HEK293T (cell line): Measurements from ENCODE around the gene TRIOBP.
"Not testable (repeated sequence)": the region's sequence is repeated elsewhere in the genome, so short reads cannot be mapped to it uniquely, and the experiment has no call there.

Experiments
- CTCF ChIA-PET: fragments of 350-600 bp; formaldehyde crosslinking; extraction: SDS; loops from one replicate; lab custom pipeline; 2021; ENCODE audit warnings: antibody characterized with exemption, inconsistent platforms; lab: Yijun Ruan, JAX
- POLR2A ChIA-PET: fragments of 350-600 bp; formaldehyde crosslinking; extraction: SDS; loops from one replicate; lab custom pipeline; 2020; ENCODE audit warnings: antibody characterized with exemption, inconsistent platforms; lab: Yijun Ruan, JAX
- DNase-seq: peaks from one replicate; pipeline ENCODE4 v3.0.0; 2012; ENCODE audit warnings: mixed read lengths; ENCODE audit errors: extremely low spot score
- ARNT ChIP-seq: fragments of 450-650 bp; IDR thresholded peaks from 2 replicates; pipeline ENCODE4 v1.6.1; 2017; ENCODE audit warnings: mild to moderate bottlenecking
- BHLHE40 ChIP-seq: fragments of 450-650 bp; IDR thresholded peaks from 2 replicates; pipeline ENCODE4 v1.6.1; 2016; ENCODE audit warnings: mild to moderate bottlenecking, moderate library complexity, borderline replicate concordance
- CTBP1 ChIP-seq: fragments of 450-650 bp; IDR thresholded peaks from 2 replicates; pipeline ENCODE4 v1.6.1; 2016; ENCODE audit warnings: borderline replicate concordance
- ELF4 ChIP-seq: fragments of 450-650 bp; IDR thresholded peaks from 2 replicates; pipeline ENCODE4 v1.6.1; 2017; ENCODE audit warnings: antibody characterized with exemption
- FOXA1 ChIP-seq: fragments of 450-650 bp; IDR thresholded peaks from 2 replicates; pipeline ENCODE4 v1.6.1; 2016; ENCODE audit warnings: mild to moderate bottlenecking
- FOXK2 ChIP-seq: fragments of 450-650 bp; IDR thresholded peaks from 2 replicates; pipeline ENCODE4 v1.6.1; 2016; ENCODE audit warnings: mild to moderate bottlenecking
- FOXM1 ChIP-seq: fragments of 450-650 bp; IDR thresholded peaks from 2 replicates; pipeline ENCODE4 v1.6.1; 2017; ENCODE audit warnings: mild to moderate bottlenecking, borderline replicate concordance
- HDGF ChIP-seq: fragments of 450-650 bp; IDR thresholded peaks from 2 replicates; pipeline ENCODE4 v1.6.1; 2017; ENCODE audit warnings: antibody characterized with exemption, borderline replicate concordance
- L3MBTL2 ChIP-seq: fragments of 450-650 bp; conservative IDR thresholded peaks from 2 replicates; pipeline ENCODE4 v1.6.1; 2016; ENCODE audit warnings: mild to moderate bottlenecking
- LEF1 ChIP-seq: fragments of 450-650 bp; IDR thresholded peaks from 2 replicates; pipeline ENCODE4 v1.6.1; 2017; ENCODE audit warnings: mild to moderate bottlenecking, borderline replicate concordance
- NFRKB ChIP-seq: fragments of 450-650 bp; IDR thresholded peaks from 2 replicates; pipeline ENCODE4 v1.6.1; 2016; ENCODE audit warnings: mild to moderate bottlenecking, moderate library complexity
- PKNOX1 ChIP-seq: fragments of 450-650 bp; IDR thresholded peaks from 2 replicates; pipeline ENCODE4 v1.6.1; 2016
- SP1 ChIP-seq: fragments of 450-650 bp; IDR thresholded peaks from 2 replicates; pipeline ENCODE4 v1.6.1; 2017
- SUZ12 ChIP-seq: fragments of 450-650 bp; IDR thresholded peaks from 2 replicates; pipeline ENCODE4 v1.6.1; 2016; ENCODE audit warnings: mild to moderate bottlenecking
- TARDBP ChIP-seq: fragments of 450-650 bp; IDR thresholded peaks from 2 replicates; pipeline ENCODE4 v1.6.1; 2016
- ZNF384 ChIP-seq: fragments of 450-650 bp; IDR thresholded peaks from 2 replicates; pipeline ENCODE4 v1.6.1; 2016

The TRIOBP gene

GRCh38 chr22:37710675-37711074 is 13.8 kb downstream of the TRIOBP start:
- DNase-seq, result no peak
- POLR2A ChIA-PET, result no interaction called here
- TF ChIP-seq ZNF384, result no peak
- no peak for TF ChIP-seq L3MBTL2
- TF ChIP-seq FOXM1, result no peak
- no peak for TF ChIP-seq ELF4
- no peak for TF ChIP-seq FOXA1
- no peak for TF ChIP-seq TARDBP
- no peak for TF ChIP-seq NFRKB
- no peak for TF ChIP-seq BHLHE40
- no peak for TF ChIP-seq SUZ12
- no peak for TF ChIP-seq LEF1
- TF ChIP-seq CTBP1, result no peak
- TF ChIP-seq PKNOX1, result no peak
- TF ChIP-seq HDGF, result no peak
- TF ChIP-seq ARNT, result no peak
- no peak for TF ChIP-seq SP1
- CTCF ChIA-PET, result no interaction called here

GRCh38 chr22:37711490-37711889 is 14.6 kb downstream of the TRIOBP start:
- no peak for DNase-seq
- POLR2A ChIA-PET, result no interaction called here

GRCh38 chr22:37713761-37714160 is 16.9 kb downstream of the TRIOBP start:
- ChIA-PET POLR2A (interaction anchor here (1.8 kb wide), 1 partner anchor 56 kb away, joined by 5 read pairs; the partner anchor contains the start of gene PDXP), CTCF (interaction anchor here (1.1 kb wide), 1 partner anchor 18 kb away, joined by 3 read pairs; no protein-coding TSS in a partner anchor)
- no peak for TF ChIP-seq NFRKB
- no peak for TF ChIP-seq FOXK2
- DNase-seq, result no peak

More at GRCh38 chr22:37711490-37711889, 14.6 kb downstream of the TRIOBP start:
- CTCF ChIA-PET, result interaction anchor here (1.0 kb wide), 1 partner anchor 68 kb away, joined by 3 read pairs; no protein-coding TSS in a partner anchor
- TF ChIP-seq TARDBP (no peak), ELF4 (no peak), ARNT (no peak)

GRCh38 chr22:37714634-37715033 is 17.8 kb downstream of the TRIOBP start:
- ChIA-PET POLR2A (interaction anchor here (0.6 kb wide), 1 partner anchor 61 kb away, joined by 3 read pairs; no protein-coding TSS in a partner anchor), CTCF (no interaction called here)
- no peak for TF ChIP-seq ARNT
- TF ChIP-seq LEF1, result no peak
- TF ChIP-seq FOXM1, result no peak
- no peak for TF ChIP-seq FOXA1
- TF ChIP-seq HDGF, result no peak
- no peak for TF ChIP-seq SUZ12
- no peak for TF ChIP-seq SP1
- DNase-seq, result no peak

- ChIA-PET POLR2A (no interaction called here), CTCF (no interaction called here)
- no peak for TF ChIP-seq L3MBTL2
- TF ChIP-seq NFRKB, result no peak
- TF ChIP-seq ARNT, result no peak
- TF ChIP-seq BHLHE40, result no peak
- no peak for TF ChIP-seq FOXA1
- TF ChIP-seq TARDBP, result no peak
- TF ChIP-seq HDGF, result no peak
- no peak for DNase-seq
Measured at GRCh38 chr22:37715760-37716159, 18.9 kb downstream of the TRIOBP start.

- ChIA-PET POLR2A (interaction anchor here (1.2 kb wide), 1 partner anchor 88 kb away, joined by 3 read pairs; a partner anchor contains a TSS), CTCF (no interaction called here)
- DNase-seq, result no peak
- TF ChIP-seq BHLHE40, result no peak
- no peak for TF ChIP-seq SUZ12
- no peak for TF ChIP-seq L3MBTL2
- no peak for TF ChIP-seq HDGF
- no peak for TF ChIP-seq FOXM1
- TF ChIP-seq LEF1, result no peak
- no peak for TF ChIP-seq PKNOX1
- no peak for TF ChIP-seq ARNT
- no peak for TF ChIP-seq SP1
- TF ChIP-seq TARDBP, result no peak
- TF ChIP-seq CTBP1, result no peak
- no peak for TF ChIP-seq ZNF384
- no peak for TF ChIP-seq FOXK2
- TF ChIP-seq ELF4, result no peak
- no peak for TF ChIP-seq FOXA1
Measured at GRCh38 chr22:37716708-37717107, 19.9 kb downstream of the TRIOBP start.

GRCh38 chr22:37717235-37717634 is 20.4 kb downstream of the TRIOBP start:
- DNase-seq, CTCF ChIA-PET: not testable (repeated sequence)
- POLR2A ChIA-PET, result interaction anchor here (1.2 kb wide), 1 partner anchor 88 kb away, joined by 3 read pairs; a partner anchor contains a TSS

GRCh38 chr22:37717746-37718305 is 21.0 kb downstream of the TRIOBP start:
- POLR2A ChIA-PET, result interaction anchor here (1.2 kb wide), 1 partner anchor 87 kb away, joined by 3 read pairs; a partner anchor contains a TSS
- CTCF ChIA-PET, DNase-seq: not testable (repeated sequence)
